Stimulated activated naive CD8-positive, alpha-beta T cell treated with anti-CD3 and anti-CD28 coated beads, Interleukin-15, Interleukin-2, amounts not matched to agents 100 U/mL and 50 U/mL, for 24 hours (primary cell): Measurements from ENCODE around the gene ELMO2.

Source experiments
- ATAC-seq: fragments of 150-1000 bp; cut with Tn5 transposase; one replicate; pipeline ENCODE4 v1.10.0; 2021
- DNase-seq: peaks from one replicate; pipeline ENCODE4 v3.0.0; 2021

The ELMO2 gene

GRCh38 chr20:46367967-46368901, 38.2 kb downstream of the ELMO2 start:
- DNase-seq (peak; percentile 35), ATAC-seq (peak; percentile 29)

GRCh38 chr20:46367234-46367633, 39.2 kb downstream of the ELMO2 start:
- ATAC-seq (no peak), DNase-seq (no peak)

DNA sequence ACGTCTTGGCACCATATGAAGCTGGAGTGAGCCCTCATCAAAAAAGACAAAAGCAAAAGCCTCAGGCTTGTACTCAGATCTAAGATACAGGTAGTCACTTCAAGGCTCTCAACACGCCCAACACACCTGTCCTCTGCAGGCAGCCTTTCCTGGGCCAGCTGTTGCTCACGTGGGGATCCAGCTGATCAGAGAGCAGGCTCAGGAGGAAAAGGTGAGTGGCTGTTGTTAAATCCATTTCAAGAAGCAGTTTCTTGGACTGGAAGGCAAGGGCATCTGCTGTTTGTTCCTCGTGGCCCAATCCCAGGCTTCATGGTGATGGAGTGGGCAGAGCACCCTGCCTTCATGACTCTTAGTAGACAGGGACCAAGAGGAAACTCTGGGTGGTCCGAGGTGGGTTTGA, 39.6 kb downstream of the ELMO2 start:
- no peak for DNase-seq
- ATAC-seq: no peak

- ATAC-seq (no peak), DNase-seq (no peak)
Observed at GRCh38 chr20:46365487-46366220, 40.8 kb downstream of the ELMO2 start.

DNA sequence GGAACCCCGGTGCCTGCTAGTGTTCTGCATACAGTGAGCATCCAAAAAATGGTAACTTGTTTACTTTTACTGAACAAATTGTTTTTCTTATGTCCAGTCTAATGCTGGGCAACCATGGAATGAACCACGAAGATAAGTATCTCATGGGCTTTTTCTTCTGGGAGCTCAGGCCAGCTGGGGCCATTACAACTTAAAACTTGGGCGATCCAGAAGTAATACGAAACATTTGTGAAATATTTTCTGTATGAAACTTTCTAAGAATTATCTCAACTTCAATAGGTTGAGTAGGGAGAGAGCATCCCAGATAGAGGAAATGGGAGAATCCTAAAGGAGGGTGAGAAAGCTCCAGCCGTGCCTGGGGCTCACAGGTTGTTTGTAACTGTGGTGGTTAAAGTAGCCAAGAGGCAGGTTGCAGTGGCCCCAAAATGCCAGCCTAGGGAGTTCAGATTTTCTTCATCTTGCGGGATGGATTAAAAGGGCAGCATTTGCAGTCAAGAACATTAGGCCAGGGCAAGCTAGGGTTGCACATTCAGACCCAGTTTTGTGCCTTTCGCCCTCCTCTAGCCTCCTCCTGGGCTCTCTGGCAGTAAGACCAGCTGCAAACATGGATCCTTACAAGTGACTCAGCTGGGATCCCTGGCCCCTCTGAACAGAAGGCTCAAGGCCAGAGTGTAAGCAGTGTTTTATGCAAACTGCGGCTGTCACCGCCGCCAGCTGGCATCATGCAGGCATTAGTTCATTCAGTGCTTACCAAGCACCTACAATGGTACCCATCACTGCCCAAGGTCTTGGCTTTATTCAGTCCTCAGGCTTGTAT, 41.5 kb downstream of the ELMO2 start:
- DNase-seq (no peak), ATAC-seq (no peak)

- DNase-seq: peak; percentile 91
- peak; percentile 82 for ATAC-seq
Observed at GRCh38 chr20:46363874-46364669, 42.3 kb downstream of the ELMO2 start.

DNA sequence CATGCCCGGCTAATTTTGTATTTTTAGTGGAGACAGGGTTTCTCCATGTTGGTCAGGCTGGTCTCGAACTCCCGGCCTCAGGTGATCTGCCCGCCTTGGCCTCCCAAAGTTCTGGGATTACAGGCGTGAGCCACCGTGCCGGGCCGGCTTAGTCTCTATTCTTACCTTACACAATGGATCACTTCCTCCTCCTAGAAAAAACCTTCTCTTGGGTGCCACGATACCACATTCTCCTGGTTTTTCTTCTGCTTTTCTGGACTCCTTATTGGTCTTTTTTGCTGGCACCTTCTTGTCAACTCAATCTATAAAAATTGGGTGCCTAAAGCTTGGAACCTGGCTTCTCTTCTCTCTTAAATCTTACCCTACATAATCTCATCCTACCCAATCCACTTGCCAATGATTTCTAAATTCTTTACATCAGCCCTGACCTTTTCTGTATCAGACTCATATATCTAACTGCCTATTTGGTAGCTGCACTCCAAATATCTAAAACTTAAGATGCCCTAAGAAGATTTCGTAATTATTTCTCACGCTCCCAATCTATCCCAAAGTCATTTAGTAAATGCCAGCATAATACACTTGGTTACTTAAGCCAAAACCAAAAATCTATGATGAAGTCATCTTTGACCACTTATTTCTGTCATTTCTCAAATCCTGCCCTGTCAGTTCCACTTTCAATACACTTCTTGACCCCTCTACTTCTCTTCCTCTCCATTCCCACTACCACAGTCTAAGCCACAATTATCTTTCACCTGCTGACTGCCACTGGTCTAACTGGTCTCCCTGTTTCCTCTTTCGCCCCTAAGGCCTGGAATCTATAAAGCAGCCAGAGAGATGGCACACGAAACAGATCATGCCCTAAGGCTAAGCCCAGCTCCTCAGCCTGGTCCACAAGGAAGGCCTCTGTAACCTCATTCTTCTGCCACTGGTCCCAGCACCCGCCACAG, 43.2 kb downstream of the ELMO2 start:
- DNase-seq (no peak), ATAC-seq (peak; percentile 3)

GRCh38 chr20:46361811-46362210, 44.6 kb downstream of the ELMO2 start:
- no peak for DNase-seq
- ATAC-seq: no peak

- no peak for ATAC-seq
- no peak for DNase-seq
Observed at GRCh38 chr20:46361381-46361780, 45.0 kb downstream of the ELMO2 start.

GRCh38 chr20:46359233-46359751, 47.1 kb downstream of the ELMO2 start:
- no peak for DNase-seq
- no peak for ATAC-seq

- ATAC-seq (no peak), DNase-seq (no peak)
Observed at GRCh38 chr20:46358346-46359058, 47.9 kb downstream of the ELMO2 start.

DNA sequence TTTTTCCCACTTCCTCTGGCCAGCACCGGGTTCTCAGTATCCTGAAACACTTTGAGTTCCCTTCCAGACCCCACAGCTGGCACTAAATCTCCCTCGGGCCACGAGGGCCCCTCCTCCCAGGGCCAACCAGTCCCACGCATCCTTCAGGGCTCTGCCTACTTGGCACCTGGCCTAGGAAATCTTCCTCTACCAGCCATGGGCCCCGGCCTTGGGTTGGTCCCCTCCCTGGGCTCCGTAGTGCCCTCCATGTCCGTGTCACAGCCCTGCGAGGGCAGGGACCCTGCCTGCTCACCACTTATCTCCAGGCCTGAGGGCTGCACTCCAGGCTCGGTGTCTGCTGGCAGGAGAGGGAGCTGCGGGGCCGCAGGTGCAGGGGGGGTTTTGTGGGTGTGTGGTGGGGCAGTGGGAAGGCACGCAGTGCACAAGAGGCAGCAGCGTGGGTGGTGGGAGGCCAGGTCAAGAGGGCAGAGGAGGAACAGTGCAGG, 49.3 kb downstream of the ELMO2 start:
- DNase-seq (peak; percentile 31), ATAC-seq (no peak)

DNA sequence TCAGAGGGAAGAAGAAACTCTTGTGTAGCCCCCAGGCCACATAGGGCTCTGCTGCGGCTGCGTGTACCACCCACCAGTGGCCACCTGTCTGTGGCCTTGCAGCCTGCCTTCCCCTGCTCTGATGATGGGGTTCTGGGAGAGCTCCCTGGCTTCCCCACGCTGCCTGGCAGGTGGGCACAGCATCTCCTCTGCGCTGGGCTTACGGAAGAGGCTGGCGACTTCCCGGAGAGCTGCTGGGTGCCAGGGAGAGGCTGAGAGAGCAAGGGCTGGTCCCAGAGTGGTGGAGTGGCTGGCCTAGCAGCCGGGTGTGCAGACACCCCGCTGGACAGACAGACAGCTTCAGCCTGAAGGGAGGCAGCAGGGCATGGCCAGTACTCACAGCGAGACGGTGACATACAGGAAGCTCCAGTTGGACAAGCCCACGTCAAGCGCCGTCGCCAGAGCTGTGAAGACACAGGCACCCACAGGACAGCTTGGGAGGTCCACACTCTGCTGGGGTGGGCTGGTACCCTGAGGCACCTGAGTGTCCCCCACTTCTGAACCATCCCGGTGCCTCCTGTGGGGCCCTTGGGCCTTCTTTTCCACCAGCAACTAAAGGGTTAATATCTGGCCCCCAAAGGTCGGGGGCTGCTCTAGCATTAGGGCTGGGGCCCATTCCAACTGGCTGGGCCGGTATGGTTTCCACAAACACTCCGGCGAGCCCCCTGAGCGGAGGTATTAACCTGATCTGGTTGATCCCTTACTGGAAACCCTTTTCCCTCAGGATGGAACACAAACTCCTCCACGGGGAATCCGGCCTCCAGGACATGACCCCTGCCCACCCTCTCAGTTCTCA, 50.0 kb downstream of the ELMO2 start:
- no peak for ATAC-seq
- DNase-seq: no peak

DNA sequence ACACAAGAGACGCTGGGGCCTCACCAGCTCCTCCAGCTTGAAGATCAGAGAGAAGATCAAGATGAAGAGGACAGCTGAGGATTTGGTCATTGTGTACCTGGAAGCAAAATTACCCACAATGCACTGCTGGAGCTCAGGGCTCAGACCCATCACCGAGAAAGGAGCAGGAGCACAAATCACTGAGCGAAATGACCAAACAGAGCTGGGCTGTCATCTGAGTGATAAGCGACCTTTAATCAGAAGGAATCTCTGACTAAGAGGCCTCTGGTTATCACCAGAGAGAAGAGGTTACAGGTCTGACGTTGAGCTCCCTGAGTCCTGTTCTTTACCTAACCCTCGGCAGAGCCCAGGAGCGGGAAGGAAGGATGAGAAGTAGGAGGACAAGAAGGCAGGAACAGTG, 50.6 kb downstream of the ELMO2 start:
- peak; percentile 34 for ATAC-seq
- DNase-seq: no peak

DNA sequence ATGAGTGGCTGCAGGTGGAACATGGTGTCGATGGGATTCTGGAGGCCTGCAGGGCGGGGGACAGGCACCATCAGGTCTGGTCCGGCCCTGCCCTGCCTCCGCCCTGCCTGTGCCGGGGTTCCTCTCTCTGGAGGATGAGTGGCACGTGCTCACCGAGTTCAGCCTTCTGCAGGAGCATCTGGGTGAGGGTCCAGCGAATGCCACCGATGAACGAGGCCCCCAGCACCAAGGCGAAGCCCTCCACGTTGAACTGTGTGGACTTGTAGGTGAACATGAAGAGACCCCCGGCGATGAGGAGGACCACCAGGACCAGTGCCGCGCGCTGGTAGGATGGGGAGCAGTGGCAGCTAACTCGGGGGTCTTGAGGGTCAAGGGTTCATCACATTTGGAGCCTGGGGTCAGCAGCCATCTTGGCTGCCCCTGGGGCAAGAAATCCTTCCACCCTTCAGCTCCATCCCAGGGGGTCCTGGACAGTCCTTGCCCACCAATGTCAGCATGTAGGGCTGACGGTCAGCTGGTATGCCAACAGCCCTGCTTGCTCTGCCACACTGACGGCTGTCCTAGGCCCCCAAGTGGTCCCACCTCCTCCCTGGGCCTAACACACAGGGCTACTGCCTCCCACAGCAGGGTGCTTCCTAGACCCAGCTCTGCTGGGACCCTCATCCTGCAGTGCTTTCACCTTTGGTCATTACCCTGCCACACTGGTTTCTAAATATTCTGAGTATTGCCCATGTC, 51.3 kb downstream of the ELMO2 start:
- no peak for ATAC-seq
- DNase-seq: no peak

- ATAC-seq (no peak), DNase-seq (no peak)
Observed at GRCh38 chr20:46354207-46354555, 52.2 kb downstream of the ELMO2 start.

DNA sequence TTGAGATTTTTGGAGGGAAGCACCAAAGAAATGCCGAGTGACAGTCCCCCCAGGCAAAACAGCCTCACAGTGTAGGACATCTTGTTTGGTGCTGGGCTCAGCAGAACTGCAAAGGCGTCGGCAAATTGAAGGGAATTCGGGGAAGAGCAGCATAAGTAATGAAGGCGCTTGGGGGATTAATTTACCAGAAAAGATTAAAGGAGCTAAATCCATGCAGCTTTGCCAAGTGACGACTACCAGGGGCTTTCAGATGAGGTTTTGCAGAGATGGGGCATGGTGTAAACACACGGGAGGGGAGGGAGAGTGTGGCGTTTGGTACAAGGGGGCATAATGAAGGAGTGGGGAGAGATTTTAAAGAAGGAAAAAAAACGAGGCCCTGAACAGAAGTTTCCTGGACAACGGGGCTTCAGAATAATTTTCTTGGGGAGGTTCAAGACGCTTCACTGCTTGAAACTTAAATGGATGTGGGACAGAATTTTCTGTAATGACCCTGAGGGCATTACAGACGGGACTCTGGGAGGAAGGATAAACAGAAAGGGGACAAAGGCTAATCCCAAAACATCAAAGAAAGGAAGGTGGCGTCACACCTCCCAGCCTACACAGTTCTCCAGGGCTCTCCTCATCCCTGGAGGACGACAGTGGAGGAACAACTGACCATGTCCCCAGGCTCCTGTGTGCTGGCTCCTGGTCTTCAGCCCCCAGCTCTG, 52.8 kb downstream of the ELMO2 start:
- DNase-seq: no peak
- no peak for ATAC-seq
